Chondrocyte (in vitro differentiated cells): ENCODE data around the gene FHDC1. TPM values are rescaled to one million over a fixed set of nuclear protein-coding genes. Genes with fewer than 3 reads are reported as not detected.

ENCODE experiments used
- DNase-seq: peaks from one replicate; pipeline ENCODE4 v3.0.0; 2021; ENCODE audit warnings: mixed read lengths, low spot score
- H3K27ac Mint-ChIP-seq: one replicate; pipeline ENCODE4 v1.8.0; 2021; ENCODE audit warnings: mild to moderate bottlenecking, moderate library complexity, mixed read lengths; ENCODE audit not compliant: unreplicated experiment
- H3K27me3 Mint-ChIP-seq: 2 replicates; pipeline ENCODE4 v1.8.0; 2021; ENCODE audit warnings: low read depth, mixed read lengths
- H3K36me3 Mint-ChIP-seq: 2 replicates; pipeline ENCODE4 v1.8.0; 2021; ENCODE audit warnings: low read depth, mixed read lengths
- H3K4me1 Mint-ChIP-seq: 2 replicates; pipeline ENCODE4 v1.8.0; 2021; ENCODE audit warnings: low read depth, mild to moderate bottlenecking, mixed read lengths
- H3K4me3 Mint-ChIP-seq: one replicate; pipeline ENCODE4 v1.8.0; 2021; ENCODE audit warnings: mild to moderate bottlenecking, moderate library complexity, mixed read lengths; ENCODE audit not compliant: unreplicated experiment
- H3K9me3 Mint-ChIP-seq: 2 replicates; pipeline ENCODE4 v1.8.0; 2021; ENCODE audit warnings: low read depth, mixed read lengths
- total RNA-seq: library from RNA; stranded (reverse); gene quantifications from 3 replicates; pipeline ENCODE4 v1.2.1, GENCODE V29; 2021
- TF ChIP-seq, protein P1 (sequence below): fragments of 200-600 bp; sonication (generic); IDR thresholded peaks from 2 replicates; pipeline ENCODE4 v1.5.0; 2021; ENCODE audit warnings: antibody characterized with exemption, mild to moderate bottlenecking, moderate library complexity

FHDC1 gene
- total RNA-seq, 1 donor from 2014 or later = 4.2 TPM

DNA sequence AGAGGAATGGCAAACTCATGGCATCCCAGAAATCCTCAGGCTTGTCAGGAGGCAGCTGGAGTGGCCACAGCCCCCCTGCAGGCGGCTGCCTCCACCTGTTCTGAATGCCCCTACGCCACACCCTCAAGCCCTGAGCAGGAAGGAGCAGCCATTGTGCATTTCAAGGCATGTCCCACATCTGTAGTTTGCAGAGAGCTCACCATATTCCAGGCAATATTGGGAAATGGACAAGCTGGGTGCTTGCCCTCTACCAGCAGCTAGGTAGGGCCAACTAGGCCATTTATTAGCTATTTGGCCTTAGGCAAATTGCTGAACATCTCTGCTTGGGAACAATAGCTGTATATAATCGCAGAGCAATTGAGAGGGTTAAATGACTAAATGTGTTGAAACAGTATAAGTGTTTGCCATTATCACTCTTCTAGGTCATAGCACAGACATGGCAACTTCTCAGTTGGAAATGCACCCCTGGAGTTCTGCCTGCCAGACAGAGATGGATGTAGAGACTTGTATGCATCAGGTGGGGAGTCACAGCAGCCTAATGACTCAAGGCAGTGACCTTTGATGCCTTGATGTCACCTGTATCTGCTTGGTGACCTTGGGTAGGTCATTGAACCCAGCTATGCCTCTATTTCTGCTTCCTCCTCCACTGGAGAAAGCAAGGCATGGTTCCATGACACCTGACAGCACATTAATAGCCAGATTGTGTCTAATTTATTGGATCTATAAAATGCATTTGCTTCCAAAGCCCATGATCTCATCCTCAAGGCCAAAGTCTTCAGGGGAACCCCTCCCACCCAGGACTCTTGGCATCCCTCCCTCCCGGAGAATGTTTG, 52.8 kb downstream of the FHDC1 start:
- peaks cover 4% of the 10 kb centered on the region for H3K4me1 Mint-ChIP-seq
- H3K27ac Mint-ChIP-seq = no peak overlapping the region
- no peaks in the 10 kb centered on the region for H3K36me3 Mint-ChIP-seq
- DNase-seq = no peak
- TF ChIP-seq, protein P1, sequence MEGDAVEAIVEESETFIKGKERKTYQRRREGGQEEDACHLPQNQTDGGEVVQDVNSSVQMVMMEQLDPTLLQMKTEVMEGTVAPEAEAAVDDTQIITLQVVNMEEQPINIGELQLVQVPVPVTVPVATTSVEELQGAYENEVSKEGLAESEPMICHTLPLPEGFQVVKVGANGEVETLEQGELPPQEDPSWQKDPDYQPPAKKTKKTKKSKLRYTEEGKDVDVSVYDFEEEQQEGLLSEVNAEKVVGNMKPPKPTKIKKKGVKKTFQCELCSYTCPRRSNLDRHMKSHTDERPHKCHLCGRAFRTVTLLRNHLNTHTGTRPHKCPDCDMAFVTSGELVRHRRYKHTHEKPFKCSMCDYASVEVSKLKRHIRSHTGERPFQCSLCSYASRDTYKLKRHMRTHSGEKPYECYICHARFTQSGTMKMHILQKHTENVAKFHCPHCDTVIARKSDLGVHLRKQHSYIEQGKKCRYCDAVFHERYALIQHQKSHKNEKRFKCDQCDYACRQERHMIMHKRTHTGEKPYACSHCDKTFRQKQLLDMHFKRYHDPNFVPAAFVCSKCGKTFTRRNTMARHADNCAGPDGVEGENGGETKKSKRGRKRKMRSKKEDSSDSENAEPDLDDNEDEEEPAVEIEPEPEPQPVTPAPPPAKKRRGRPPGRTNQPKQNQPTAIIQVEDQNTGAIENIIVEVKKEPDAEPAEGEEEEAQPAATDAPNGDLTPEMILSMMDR = no peak
- no peak overlapping the region for H3K4me3 Mint-ChIP-seq
- H3K27me3 Mint-ChIP-seq = no peaks in the 10 kb centered on the region
- H3K9me3 Mint-ChIP-seq = no peaks in the 10 kb centered on the region

DNA sequence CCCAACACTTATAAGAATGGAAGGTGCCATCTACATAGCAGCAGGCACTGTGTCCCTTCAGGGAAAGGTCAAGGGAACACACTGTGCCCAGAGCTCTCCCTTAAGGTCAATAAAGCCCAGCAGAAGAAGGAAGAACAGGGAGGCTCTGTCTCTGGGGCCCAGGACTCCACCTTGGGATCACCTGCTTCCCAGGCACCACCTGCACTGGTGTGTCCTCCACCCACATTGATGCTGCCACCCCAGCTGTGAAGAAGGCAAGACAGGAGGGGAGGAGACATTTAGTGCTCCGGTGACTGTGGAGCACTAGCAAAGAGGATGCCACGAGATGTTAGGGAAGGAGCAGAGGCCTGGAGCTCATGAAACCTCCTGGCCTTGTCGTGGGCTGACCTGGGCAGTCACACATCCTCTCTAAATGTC, 53.4 kb downstream of the FHDC1 start:
- TF ChIP-seq, protein P1 = no peak
- Mint-ChIP-seq H3K36me3 (no peaks in the 10 kb centered on the region), H3K27me3 (no peaks in the 10 kb centered on the region), H3K4me3 (no peak overlapping the region), H3K4me1 (no peaks in the 10 kb centered on the region), H3K9me3 (no peaks in the 10 kb centered on the region), H3K27ac (no peak overlapping the region)
- no peak for DNase-seq

DNA sequence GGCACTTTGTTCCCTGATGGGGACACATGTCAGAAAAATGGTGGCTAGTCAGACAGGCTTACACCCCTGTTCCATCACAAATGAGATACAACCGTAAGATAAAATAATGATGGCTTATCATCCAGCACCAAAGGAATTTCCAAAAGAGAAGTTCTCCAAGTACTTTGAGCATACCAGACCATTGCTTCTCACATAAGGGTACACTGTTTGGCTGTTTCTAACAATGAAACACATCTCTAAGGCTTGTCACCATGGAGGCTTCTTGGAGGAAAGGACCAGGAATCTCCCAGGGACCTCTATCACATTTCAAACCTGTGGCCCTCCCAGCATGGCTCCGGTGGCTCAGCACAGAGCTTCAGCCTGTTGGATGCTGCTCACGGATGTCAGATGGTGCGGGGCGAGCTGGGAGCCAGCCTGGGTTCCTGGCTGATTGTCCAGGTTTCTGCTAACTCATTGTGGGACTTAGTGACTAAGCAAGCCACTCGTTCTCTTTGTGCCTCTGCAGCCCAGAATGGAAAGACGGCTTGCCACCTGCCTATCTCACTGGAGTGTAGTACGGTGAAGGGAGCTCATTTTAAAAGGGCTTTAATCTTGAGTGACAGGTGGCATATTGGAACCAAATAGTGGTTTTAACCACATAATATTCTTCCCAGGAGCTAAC, 54.5 kb downstream of the FHDC1 start:
- TF ChIP-seq, protein P1 = no peak
- H3K36me3 Mint-ChIP-seq = no peaks in the 10 kb centered on the region
- H3K9me3 Mint-ChIP-seq = no peaks in the 10 kb centered on the region
- H3K27me3 Mint-ChIP-seq = peaks cover 3% of the 10 kb centered on the region
- no peak for DNase-seq
- no peaks in the 10 kb centered on the region for H3K4me1 Mint-ChIP-seq
- H3K27ac Mint-ChIP-seq = no peak overlapping the region
- H3K4me3 Mint-ChIP-seq = no peak overlapping the region

DNA sequence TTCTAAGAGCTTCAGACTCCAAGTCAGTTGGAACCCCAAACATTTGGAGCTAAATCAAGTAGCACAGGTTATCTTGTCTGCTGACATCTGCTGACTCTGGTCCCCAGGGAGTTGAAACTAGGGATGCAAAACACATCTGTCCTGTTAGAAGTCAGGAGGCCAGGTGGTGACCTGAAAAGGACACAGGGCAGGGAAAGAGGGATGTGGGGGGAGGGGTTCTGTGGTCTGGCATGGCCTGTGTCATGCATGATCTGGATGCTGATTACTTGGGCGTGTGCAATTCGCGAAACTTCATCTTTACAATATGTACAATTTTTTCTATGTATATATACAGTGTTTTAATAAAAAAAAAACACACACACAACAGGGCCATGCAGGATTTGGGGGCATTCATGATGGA, 55.3 kb downstream of the FHDC1 start:
- TF ChIP-seq, protein P1 = no peak
- no peak overlapping the region for H3K27ac Mint-ChIP-seq
- no peaks in the 10 kb centered on the region for H3K9me3 Mint-ChIP-seq
- H3K36me3 Mint-ChIP-seq = no peaks in the 10 kb centered on the region
- no peak for DNase-seq
- no peak overlapping the region for H3K4me3 Mint-ChIP-seq
- H3K4me1 Mint-ChIP-seq = peaks cover 6% of the 10 kb centered on the region
- peaks cover 4% of the 10 kb centered on the region for H3K27me3 Mint-ChIP-seq

DNA sequence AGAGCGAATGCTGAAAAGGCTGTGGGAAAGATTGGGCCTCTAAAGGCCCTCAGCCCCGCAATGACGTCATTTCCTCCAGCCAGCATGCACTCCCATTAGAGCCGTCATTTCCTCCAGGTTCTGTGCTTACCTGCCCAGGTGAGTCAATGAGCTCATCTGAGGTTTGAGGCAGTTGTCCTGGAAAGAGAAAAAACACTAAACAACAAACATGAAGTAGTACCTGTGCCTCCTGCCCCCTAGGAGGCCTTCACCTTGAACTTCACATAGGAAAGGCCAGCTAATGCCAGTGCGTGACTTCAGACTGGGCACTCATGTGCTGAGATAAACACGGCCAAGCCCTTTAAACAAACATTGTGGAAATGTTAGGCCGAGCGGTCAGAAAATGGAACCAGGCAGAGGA, 55.9 kb downstream of the FHDC1 start:
- H3K9me3 Mint-ChIP-seq = no peaks in the 10 kb centered on the region
- H3K36me3 Mint-ChIP-seq = no peaks in the 10 kb centered on the region
- TF ChIP-seq, protein P1 = no peak
- peaks cover 4% of the 10 kb centered on the region for H3K27me3 Mint-ChIP-seq
- DNase-seq = no peak
- no peak overlapping the region for H3K4me3 Mint-ChIP-seq
- H3K27ac Mint-ChIP-seq = no peak overlapping the region
- peaks cover 10% of the 10 kb centered on the region for H3K4me1 Mint-ChIP-seq
